NCI-H2029 (cell line): ENCODE measurements around the gene PROM2.
"Not testable (repeated sequence)": the region's sequence is repeated elsewhere in the genome, so short reads cannot be mapped to it uniquely, and the experiment has no call there.

Experiments used
- DNase-seq: peaks from one replicate; lab custom pipeline; 2025; lab: John Stamatoyannopoulos, UW

PROM2 gene

GRCh38 chr2:95268211-95269035 lies 5.8 kb upstream of the PROM2 start:
- no peak for DNase-seq

GRCh38 chr2:95269036-95269680 lies 5.1 kb upstream of the PROM2 start:
- DNase-seq, result no peak

- DNase-seq, result not testable (repeated sequence)
Observed at GRCh38 chr2:95269745-95270144, 4.5 kb upstream of the PROM2 start.

- no peak for DNase-seq
Observed at GRCh38 chr2:95270541-95271081, 3.6 kb upstream of the PROM2 start.

GRCh38 chr2:95271381-95271971 lies 2.8 kb upstream of the PROM2 start:
- DNase-seq, result no peak

- DNase-seq, result no peak
Observed at GRCh38 chr2:95272299-95272751, 1.9 kb upstream of the PROM2 start.

- DNase-seq, result no peak
Observed at GRCh38 chr2:95272781-95273180, 1.5 kb upstream of the PROM2 start.

- no peak for DNase-seq
Observed at GRCh38 chr2:95273566-95274290, 521 bp upstream of the PROM2 start.

GRCh38 chr2:95275151-95275515 lies 884 bp downstream of the PROM2 start:
- no peak for DNase-seq

GRCh38 chr2:95275601-95276243 lies 1.5 kb downstream of the PROM2 start:
- DNase-seq, result no peak

- no peak for DNase-seq
Observed at GRCh38 chr2:95276244-95276887, 2.1 kb downstream of the PROM2 start.

- no peak for DNase-seq
Observed at GRCh38 chr2:95276888-95277245, 2.6 kb downstream of the PROM2 start.

- no peak for DNase-seq
Observed at GRCh38 chr2:95277246-95277906, 3.1 kb downstream of the PROM2 start.

- DNase-seq, result no peak
Observed at GRCh38 chr2:95278051-95278471, 3.8 kb downstream of the PROM2 start.

GRCh38 chr2:95278637-95279225 lies 4.5 kb downstream of the PROM2 start:
- no peak for DNase-seq

- DNase-seq, result no peak
Observed at GRCh38 chr2:95279435-95280035, 5.3 kb downstream of the PROM2 start.

GRCh38 chr2:95281071-95281470 lies 6.8 kb downstream of the PROM2 start:
- no peak for DNase-seq

- no peak for DNase-seq
Observed at GRCh38 chr2:95281786-95282185, 7.5 kb downstream of the PROM2 start.

GRCh38 chr2:95282458-95282857 lies 8.2 kb downstream of the PROM2 start:
- no peak for DNase-seq

GRCh38 chr2:95283562-95283961 lies 9.3 kb downstream of the PROM2 start:
- no peak for DNase-seq
